ENCODE measurements around the gene IL22RA1. TPM values are rescaled to one million over a fixed set of nuclear protein-coding genes. Genes with fewer than 3 reads are reported as not detected.

Gene IL22RA1
- total RNA-seq, 1 donor: not detected

- peak; percentile 9 for DNase-seq (ENCODE audit: low read depth)
- H3K4me3 ChIP-seq (ENCODE audit: low read depth, low read length): no peak overlapping the region
- no peak for TF ChIP-seq CTCF (IDR thresholded peaks at IDR 0.05; ENCODE audit: insufficient read depth, low read depth, low read length)
These were observed 34.4 kb downstream of the IL22RA1 start for GRCh38 chr1:24108334-24109165.

GRCh38 chr1:24107462-24108138, 35.3 kb downstream of the IL22RA1 start:
- peak; percentile 20 for DNase-seq (ENCODE audit: low read depth)
- no peak overlapping the region for H3K4me3 ChIP-seq (ENCODE audit: low read depth, low read length)
- no peak for TF ChIP-seq CTCF (IDR thresholded peaks at IDR 0.05; ENCODE audit: insufficient read depth, low read depth, low read length)

- TF ChIP-seq CTCF (IDR thresholded peaks at IDR 0.05; ENCODE audit: insufficient read depth, low read depth, low read length): no peak
- DNase-seq (ENCODE audit: low read depth): no peak
- H3K4me3 ChIP-seq (ENCODE audit: low read depth, low read length): no peak overlapping the region
These were observed 37.4 kb downstream of the IL22RA1 start for GRCh38 chr1:24105368-24106160.

DNA sequence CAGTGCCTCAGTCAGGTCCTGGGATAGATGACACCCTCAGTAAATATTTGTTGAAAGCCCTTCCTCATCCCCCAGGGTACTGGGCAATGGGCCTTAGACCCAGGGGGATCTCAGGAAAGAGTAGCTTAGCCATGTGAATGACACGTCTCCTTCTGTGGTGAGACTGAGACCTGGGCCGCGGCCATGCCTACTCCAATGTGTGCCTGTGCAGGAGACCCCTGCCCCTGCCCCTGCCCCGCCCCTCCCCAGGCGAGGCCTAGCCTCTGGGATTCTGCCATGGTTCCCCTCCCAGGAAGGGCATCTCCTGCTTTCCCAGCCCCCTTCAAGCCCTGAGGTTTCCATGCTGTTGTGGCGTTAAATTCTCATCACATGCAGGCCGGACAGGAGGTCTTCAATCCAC, 38.1 kb downstream of the IL22RA1 start:
- no peak for DNase-seq (ENCODE audit: low read depth)
- no peak for TF ChIP-seq CTCF (IDR thresholded peaks at IDR 0.05; ENCODE audit: insufficient read depth, low read depth, low read length)

GRCh38 chr1:24103879-24104278, 39.1 kb downstream of the IL22RA1 start:
- TF ChIP-seq CTCF (IDR thresholded peaks at IDR 0.05; ENCODE audit: insufficient read depth, low read depth, low read length): no peak
- no peak overlapping the region for H3K4me3 ChIP-seq (ENCODE audit: low read depth, low read length)
- no peak for DNase-seq (ENCODE audit: low read depth)

More for the DNA sequence above, 38.1 kb downstream of the IL22RA1 start:
- H3K4me3 ChIP-seq (ENCODE audit: low read depth, low read length): no peak overlapping the region

- TF ChIP-seq CTCF (IDR thresholded peaks at IDR 0.05; ENCODE audit: insufficient read depth, low read depth, low read length): no peak
- DNase-seq (ENCODE audit: low read depth): no peak
- no peak overlapping the region for H3K4me3 ChIP-seq (ENCODE audit: low read depth, low read length)
These were observed 39.5 kb downstream of the IL22RA1 start for GRCh38 chr1:24103408-24103807.
